Thyroid gland (tissue), 4 donors: Measurements from ENCODE around the gene NAA80.

Experiments
- POLR2A ChIP-seq, 2 donors: fragments of 450-650 bp; IDR thresholded peaks; one replicate each; pipeline ENCODE4 v1.6.1; 2017; ENCODE audit warnings: antibody characterized with exemption in 2 of 2, mild to moderate bottlenecking in 2 of 2, moderate library complexity in 1 of 2
- TF ChIP-seq, protein P1 (sequence below), 6 experiments: fragments of 200-600 bp in 3 of 6; fragments of 450-650 bp in 3 of 6; sonication (generic) in 3 of 6; IDR thresholded peaks; one replicate each; pipeline ENCODE4 v1.5.1; 2016 to 2019; ENCODE audit warnings: antibody characterized with exemption in 6 of 6, mild to moderate bottlenecking in 2 of 6, inconsistent platforms in 1 of 6, moderate library complexity in 1 of 6

DNA sequence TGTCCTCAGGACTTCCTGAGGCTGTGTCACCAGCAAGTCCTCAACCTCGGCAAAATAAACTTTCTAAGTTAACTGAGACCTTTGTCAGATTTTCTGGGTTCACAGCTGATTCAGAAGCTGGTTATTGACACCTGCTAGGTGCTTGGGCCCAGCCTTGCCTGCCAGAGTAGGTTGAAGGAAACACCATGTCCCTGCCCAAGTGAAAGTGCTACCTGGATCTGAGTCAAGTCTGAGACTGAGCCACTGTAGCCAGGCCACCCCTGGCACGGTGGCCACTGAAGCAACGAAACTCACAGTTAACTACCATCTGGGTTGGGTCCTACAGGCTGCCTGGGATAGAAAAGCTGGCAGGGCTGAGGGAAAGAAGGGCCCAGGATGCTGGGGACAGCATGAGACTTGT is 15.1 kb upstream of the NAA80 start:
- TF ChIP-seq POLR2A (IDR thresholded peaks at IDR 0.05), result no peak
- TF ChIP-seq, protein P1, sequence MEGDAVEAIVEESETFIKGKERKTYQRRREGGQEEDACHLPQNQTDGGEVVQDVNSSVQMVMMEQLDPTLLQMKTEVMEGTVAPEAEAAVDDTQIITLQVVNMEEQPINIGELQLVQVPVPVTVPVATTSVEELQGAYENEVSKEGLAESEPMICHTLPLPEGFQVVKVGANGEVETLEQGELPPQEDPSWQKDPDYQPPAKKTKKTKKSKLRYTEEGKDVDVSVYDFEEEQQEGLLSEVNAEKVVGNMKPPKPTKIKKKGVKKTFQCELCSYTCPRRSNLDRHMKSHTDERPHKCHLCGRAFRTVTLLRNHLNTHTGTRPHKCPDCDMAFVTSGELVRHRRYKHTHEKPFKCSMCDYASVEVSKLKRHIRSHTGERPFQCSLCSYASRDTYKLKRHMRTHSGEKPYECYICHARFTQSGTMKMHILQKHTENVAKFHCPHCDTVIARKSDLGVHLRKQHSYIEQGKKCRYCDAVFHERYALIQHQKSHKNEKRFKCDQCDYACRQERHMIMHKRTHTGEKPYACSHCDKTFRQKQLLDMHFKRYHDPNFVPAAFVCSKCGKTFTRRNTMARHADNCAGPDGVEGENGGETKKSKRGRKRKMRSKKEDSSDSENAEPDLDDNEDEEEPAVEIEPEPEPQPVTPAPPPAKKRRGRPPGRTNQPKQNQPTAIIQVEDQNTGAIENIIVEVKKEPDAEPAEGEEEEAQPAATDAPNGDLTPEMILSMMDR (IDR thresholded peaks at IDR 0.05), result no peak
